Left hindlimb (tissue), 1 donor: ENCODE results near the gene GPR158.
"Not testable (repeated sequence)": the region's sequence is repeated elsewhere in the genome, so short reads cannot be mapped to it uniquely, and the experiment has no call there.

Experiments
- DNase-seq: peaks from one replicate; pipeline ENCODE4 v3.0.0-alpha.2; 2018

The GPR158 gene

DNA sequence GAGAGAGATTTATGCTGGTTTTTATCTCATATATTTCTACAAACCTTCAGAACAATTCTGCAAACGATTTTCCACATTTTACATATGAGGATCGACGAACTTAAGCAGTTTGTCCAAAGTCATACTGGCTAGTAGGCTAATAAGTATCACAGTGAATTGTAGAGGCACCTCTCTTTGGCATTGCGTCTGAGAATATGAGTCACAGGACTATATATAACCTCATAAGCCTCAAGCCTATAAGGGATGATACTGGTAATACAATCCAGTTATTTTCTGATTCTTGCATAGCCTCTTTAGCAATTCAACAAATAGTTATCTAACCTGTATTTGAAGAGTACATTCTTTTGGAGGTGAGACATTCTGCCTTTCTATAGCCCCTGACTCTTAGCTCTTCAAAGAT lies 129.8 kb downstream of the GPR158 start:
- no peak for DNase-seq

- no peak for DNase-seq
Measured at GRCh38 chr10:25306386-25306785, 131.6 kb downstream of the GPR158 start.

- no peak for DNase-seq
Measured at GRCh38 chr10:25308278-25308677, 133.5 kb downstream of the GPR158 start.

DNA sequence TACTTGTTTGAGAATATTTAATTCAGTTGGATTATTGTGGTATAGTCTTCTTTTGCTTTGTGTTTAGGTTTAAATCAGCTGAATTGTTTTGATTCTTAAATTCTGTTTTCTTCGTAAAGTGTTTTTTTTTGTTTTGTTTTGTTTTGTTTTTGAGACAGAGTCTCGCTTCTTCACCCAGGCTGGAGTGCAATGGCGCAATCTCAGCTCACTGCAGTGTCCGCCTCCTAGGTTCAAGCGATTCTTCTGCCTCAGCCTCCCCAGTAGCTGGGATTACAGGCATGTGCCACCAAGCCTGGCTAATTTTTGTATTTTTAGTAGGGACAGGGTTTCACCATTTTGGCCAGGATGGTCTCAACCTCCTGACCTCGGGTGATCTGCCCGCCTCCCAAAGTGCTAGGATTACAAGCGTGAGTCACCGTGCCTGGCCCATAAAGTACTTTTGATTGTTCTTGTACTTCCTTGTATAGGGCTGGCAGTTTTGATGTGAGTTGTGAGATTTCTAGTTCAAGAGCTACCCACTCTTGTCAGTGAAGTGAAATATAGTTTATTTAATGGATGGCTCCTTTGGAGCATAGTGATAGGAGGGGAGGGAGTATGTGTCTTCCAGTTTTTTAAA lies 142.9 kb downstream of the GPR158 start:
- DNase-seq = not testable (repeated sequence)

DNA sequence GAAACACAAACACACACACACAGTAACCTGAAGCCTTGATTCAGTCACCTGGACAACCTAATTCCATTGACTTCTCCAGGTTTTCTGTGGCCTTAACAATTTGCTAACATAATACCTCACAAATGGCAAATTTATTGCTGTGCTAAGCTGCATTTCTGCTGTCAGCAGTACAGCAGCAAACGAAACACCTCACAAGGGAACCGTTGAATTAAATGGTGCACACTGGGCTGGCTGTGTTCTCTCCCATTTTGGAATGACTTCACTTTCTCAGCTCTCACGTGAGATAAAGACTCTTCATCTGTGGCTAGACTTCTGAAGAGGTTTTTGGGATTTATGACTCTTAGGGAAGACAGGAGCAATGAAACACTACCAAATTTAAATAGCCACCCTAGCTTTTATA lies 152.5 kb downstream of the GPR158 start:
- no peak for DNase-seq

GRCh38 chr10:25328361-25328760 lies 153.6 kb downstream of the GPR158 start:
- DNase-seq = no peak

- not testable (repeated sequence) for DNase-seq
Measured at GRCh38 chr10:25329587-25329986, 154.8 kb downstream of the GPR158 start.

DNA sequence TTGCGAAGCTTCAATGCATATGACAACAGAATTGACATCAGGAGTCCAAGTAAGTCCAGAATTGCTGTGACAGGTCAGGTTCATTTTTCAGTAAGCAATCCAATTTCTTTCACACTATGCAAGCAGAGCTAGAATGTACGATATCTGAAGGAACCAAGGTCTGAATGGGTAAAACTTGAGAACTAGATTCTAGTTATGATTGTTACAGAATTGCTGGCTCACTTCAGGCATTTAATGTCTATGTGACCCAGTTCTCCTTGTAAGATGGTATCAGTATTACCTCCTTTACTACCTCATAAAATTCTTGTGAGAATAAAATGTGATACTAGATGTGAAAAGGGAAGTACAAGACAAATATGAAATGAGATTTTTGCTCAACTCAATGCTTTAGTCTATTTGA lies 159.6 kb downstream of the GPR158 start:
- no peak for DNase-seq

DNA sequence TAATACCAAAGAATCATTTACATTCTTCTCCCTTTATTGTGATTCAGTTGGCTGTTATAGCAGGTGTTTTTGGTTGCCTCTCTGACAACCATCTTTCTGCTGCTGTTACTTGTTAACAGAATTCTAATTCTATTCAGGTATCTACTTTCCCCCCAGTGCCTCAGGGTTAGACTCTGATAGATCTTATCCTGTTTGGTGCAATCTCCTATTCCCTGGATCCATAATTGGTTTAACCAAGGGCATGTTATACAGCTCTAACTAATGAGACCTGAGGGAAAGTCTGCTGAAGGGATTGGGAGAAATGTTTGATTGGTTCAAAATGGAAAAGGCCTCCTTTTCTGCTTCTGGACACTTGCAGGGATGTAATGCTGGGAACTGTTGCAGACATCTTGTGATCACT lies 161.5 kb downstream of the GPR158 start:
- DNase-seq = no peak

GRCh38 chr10:25338271-25338670 lies 163.5 kb downstream of the GPR158 start:
- DNase-seq = no peak

GRCh38 chr10:25339966-25340365 lies 165.2 kb downstream of the GPR158 start:
- DNase-seq = no peak

DNA sequence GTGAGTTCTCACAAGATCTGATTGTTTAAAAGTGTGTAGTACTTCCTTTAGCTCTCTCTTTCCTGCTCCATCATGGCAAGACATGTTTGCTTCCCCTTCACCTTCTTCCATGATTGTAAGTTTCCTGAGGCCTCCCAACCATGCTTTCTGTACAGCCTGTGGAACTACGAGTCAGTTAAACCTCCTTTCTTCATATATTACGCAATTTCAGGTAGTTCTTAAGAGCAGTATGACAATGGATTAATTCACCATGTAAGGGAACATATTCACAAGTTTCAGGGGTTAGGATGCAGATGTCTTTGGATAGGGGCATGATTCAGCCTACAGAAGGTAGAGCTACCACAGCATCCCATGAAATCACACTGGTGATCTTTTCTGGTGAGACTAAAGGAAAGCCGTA lies 174.7 kb downstream of the GPR158 start:
- DNase-seq = no peak

DNA sequence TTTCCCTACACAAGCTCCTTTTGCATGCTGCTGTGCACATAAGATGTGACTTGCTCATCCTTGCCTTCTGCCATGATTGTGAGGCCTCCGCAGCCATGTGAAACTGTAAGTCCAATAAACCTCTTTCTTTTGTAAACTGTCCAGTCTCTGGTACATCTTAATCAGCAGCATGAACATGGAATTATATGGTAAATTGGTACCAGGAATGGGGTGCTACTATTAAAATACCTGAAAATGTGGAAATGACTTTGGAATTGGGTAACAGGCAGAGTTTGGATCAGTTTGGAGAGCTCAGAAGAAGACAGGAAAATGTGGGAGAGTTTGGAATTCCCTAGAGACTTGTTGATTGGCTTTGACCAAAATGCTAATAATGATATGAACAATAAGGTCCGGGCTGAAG lies 181.8 kb downstream of the GPR158 start:
- no peak for DNase-seq

GRCh38 chr10:25357269-25357668 lies 182.5 kb downstream of the GPR158 start:
- no peak for DNase-seq

DNA sequence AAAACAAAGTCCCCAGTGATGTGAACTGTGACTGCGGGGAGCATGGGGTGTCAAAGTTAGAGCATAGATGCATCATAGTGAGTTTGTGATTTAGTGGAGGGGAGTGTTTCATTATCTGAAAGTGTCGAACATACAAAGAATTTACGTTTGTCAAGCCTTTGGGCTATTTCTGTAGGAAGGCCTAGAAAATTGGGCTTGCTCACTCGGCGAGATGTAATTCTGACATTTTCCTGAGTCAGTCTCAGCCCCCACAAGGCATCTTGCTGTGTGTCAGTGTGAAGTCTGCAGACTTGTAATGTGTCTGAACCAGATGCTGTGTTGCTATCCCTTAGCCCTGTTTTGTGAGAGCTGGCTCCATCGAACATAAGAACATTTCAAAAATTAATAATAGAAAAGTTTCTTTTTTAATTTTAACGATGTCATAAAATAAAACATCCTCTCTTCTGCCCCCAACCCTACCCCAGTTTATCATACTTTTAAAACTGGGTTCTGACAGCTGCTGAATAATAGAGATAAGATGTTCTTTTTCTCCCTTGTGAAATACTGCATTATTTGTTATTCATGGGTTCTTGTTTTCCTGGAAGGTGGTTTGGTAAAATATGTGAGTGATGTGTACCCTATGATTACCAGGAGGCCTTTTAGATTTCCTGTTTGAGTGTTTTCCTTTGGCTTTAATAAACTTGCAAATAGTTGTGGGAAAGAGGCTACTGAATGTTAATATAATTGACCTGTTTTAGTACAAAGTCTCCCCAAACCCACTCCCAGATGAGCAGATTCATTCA lies 207.4 kb downstream of the GPR158 start:
- DNase-seq = no peak

DNA sequence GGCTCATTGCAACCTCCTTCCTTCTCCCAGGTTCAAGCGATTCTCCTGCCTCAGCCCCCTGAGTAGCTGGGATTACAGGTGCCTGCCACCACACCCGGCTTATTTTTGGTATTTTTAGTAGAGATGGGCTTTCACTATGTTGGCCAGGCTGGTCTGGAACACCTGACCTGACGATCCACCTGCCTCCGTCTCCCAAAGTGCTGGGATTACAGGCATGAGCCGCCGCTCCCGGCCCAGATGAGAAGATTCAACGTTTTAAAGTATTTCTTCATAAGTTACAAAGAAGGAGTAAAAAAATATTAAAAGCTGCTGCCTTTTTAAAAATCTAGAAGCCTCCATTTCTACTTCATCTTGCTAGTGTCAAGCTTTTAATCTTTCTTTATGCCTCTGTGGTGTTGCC lies 208.1 kb downstream of the GPR158 start:
- DNase-seq = not testable (repeated sequence)

DNA sequence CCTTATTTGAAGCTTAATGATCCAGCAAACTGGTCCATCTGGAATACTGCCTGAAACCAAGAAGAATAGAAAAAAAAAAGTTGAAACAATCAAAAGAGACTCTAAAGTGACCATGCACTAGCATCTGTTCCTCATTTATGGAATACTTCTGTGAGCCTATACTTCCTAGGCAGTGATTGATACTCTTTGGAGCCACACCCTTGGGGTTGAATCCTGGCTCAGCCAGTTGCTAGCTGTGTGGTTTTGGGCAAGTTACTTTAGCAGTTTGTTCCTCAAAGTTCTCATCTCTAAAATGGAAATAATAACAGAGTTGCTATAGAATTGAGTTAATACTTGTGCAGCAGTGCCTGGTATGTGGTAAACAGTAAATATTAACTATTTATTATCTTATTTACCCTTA lies 208.9 kb downstream of the GPR158 start:
- no peak for DNase-seq

GRCh38 chr10:25384618-25385017 lies 209.8 kb downstream of the GPR158 start:
- DNase-seq = no peak

DNA sequence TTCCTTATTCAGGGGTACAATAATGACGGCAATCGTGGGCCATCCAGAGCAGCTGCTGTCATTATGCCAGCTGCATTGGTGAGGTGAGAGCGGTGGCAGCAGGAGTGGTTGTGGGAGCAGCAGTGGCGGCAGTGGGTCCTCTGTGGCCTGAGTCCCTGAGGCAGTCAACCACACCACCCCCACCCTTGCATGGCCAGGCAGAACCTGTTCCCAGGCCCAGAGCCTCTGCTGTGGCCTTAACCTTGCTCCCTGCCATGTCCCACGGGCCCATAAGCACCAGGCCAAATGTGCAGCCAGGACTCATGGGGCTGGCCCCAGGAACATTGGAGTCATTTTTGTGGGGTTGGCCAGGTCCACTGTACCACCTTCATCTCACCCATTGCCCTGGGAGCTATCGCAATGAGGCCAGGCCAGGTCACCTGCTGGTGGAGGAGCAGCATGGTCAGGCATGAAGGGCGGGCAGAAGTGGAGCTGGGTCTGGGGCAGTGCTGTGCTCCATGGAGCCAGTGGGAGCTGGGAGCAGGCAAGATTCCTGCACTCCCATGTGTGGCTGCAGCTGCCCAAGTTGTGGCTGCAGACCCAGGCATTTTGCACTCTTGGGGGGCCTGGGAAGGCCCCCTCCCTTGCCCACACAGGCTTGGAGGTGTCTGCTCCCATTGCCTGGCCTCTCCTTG lies 213.5 kb downstream of the GPR158 start:
- no peak for DNase-seq

DNA sequence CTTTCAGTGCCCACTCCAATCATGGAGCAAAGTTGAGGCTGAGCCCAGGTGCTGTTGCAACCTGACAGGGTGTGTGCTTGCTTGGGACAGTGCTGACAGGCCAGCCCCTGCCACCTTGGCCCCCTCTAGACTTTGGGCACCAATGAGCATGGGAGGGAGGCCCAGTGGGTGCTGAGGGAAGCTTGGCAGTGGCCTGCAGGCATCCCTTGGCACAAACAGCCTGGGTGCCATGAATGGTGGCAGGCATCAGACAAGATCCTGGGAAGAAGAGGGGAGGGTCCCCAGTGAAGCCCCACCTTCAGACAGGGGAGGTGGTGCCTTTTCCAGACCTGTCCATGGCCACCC lies 214.0 kb downstream of the GPR158 start:
- no peak for DNase-seq

DNA sequence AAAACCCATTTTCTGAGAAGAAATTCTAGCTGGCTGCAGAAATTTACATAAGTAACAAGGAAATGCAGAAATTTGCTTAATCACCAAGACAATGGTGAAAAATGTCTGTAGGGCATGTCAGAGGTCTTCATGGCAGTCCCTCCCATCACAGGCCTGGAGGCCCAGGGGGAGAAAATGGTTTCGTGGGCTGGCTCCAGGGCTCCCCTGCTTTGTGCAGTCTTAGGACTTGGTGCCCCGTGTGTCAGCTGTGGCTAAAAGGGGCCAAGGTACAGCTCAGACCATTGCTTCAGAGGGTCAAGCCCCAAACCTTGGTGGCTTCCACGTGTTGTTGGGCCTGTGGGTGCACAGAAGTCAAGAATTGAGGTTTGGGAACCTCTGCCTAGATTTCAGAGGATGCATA lies 215.9 kb downstream of the GPR158 start:
- no peak for DNase-seq

GRCh38 chr10:25392132-25392531 lies 217.3 kb downstream of the GPR158 start:
- no peak for DNase-seq

DNA sequence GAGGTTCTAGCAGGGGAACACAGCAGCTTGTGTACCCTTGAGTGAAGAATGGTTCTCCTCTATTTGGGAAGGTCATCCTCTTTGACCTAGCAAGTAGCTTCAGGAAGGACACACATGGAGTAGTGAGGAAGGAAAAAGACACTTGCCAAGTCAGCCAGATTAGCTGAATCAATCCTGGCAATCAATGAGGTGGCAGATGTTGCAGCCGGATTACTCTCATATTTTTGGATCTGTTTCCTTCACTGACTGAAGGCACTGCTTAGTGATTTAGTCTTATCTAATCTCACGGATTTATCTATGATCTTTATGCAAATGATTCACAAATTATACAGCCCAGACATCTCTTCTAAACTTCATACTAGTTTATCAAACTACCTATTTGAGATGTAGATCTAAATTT lies 218.8 kb downstream of the GPR158 start:
- no peak for DNase-seq

- DNase-seq = no peak
Measured at GRCh38 chr10:25398680-25399079, 223.9 kb downstream of the GPR158 start.
